HepG2 (cell line): ENCODE measurements around the gene CPSF6. TPM values are rescaled to one million over a fixed set of nuclear protein-coding genes. Genes with fewer than 3 reads are reported as not detected.

Experiments used
- AGO1 ChIP-seq: fragments of 200-400 bp; formaldehyde crosslinking; IDR thresholded peaks from 2 replicates; pipeline ENCODE4 v1.6.1; 2017; ENCODE audit warnings: mild to moderate bottlenecking, low read depth, low read length, moderate library complexity; ENCODE audit not compliant: poor library complexity, severe bottlenecking
- BORCS8-MEF2B ChIP-seq: sonication (generic); formaldehyde crosslinking; IDR thresholded peaks from 2 replicates; pipeline ENCODE4 v1.8.0; 2022; ENCODE audit warnings: mild to moderate bottlenecking, missing genetic modification reagents
- CBFB ChIP-seq: sonication (generic); formaldehyde crosslinking; IDR thresholded peaks from 2 replicates; pipeline ENCODE4 v1.4.0; 2020; ENCODE audit warnings: missing genetic modification reagents
- CEBPB ChIP-seq: IDR thresholded peaks from 2 replicates; pipeline ENCODE4 v1.6.1; 2011; ENCODE audit warnings: low read depth, low read length, improper control_type of control experiment, borderline replicate concordance
- HNF4A ChIP-seq: sonication (generic); formaldehyde crosslinking; IDR thresholded peaks from 2 replicates; pipeline ENCODE4 v1.4.0; 2020; ENCODE audit warnings: missing genetic modification reagents
- HNRNPL ChIP-seq: fragments of 200-400 bp; formaldehyde crosslinking; IDR thresholded peaks from 2 replicates; pipeline ENCODE4 v1.6.1; 2017; ENCODE audit warnings: mild to moderate bottlenecking, low read depth, low read length
- HNRNPUL1 ChIP-seq: fragments of 200-400 bp; formaldehyde crosslinking; IDR thresholded peaks from 2 replicates; pipeline ENCODE4 v1.6.1; 2017; ENCODE audit warnings: low read depth, mild to moderate bottlenecking, low read length, moderate library complexity
- MAFF ChIP-seq: IDR thresholded peaks from 2 replicates; pipeline ENCODE4 v1.6.1; 2011; ENCODE audit warnings: low read depth, low read length, improper control_type of control experiment
- MTF2 ChIP-seq: sonication (generic); formaldehyde crosslinking; IDR thresholded peaks from 2 replicates; pipeline ENCODE4 v1.5.0; 2020; ENCODE audit warnings: missing genetic modification reagents, borderline replicate concordance
- POLR2AphosphoS5 ChIP-seq: IDR thresholded peaks from 2 replicates; pipeline ENCODE4 v1.6.1; 2012; ENCODE audit warnings: low read depth, low read length
- SUZ12 ChIP-seq: fragments of 150-350 bp; IDR thresholded peaks from 2 replicates; pipeline ENCODE4 v1.6.1; 2014; ENCODE audit warnings: low read depth, low read length
- TSC22D2 ChIP-seq: sonication (generic); formaldehyde crosslinking; IDR thresholded peaks from 2 replicates; pipeline ENCODE4 v1.5.1; 2020; ENCODE audit warnings: missing genetic modification reagents, mild to moderate bottlenecking, borderline replicate concordance
- ZBED4 ChIP-seq: sonication (generic); formaldehyde crosslinking; IDR thresholded peaks from 2 replicates; pipeline ENCODE4 v1.4.0; 2020; ENCODE audit warnings: missing genetic modification reagents, borderline replicate concordance
- ZC3H4 ChIP-seq: sonication (generic); formaldehyde crosslinking; IDR thresholded peaks from 2 replicates; pipeline ENCODE4 v1.4.0; 2020; ENCODE audit warnings: missing genetic modification reagents, borderline replicate concordance
- ZNF143 ChIP-seq: sonication (generic); formaldehyde crosslinking; IDR thresholded peaks from 2 replicates; pipeline ENCODE4 v1.4.0; 2020; ENCODE audit warnings: missing genetic modification reagents
- ZNF20 ChIP-seq: sonication (generic); formaldehyde crosslinking; IDR thresholded peaks from 2 replicates; pipeline ENCODE4 v1.4.0; 2020; ENCODE audit warnings: mild to moderate bottlenecking, moderate library complexity, missing genetic modification reagents
- ZNF607 ChIP-seq: sonication (generic); formaldehyde crosslinking; IDR thresholded peaks from 2 replicates; pipeline ENCODE4 v1.5.1; 2020; ENCODE audit warnings: missing genetic modification reagents, mild to moderate bottlenecking, borderline replicate concordance
- ZNF761 ChIP-seq: sonication (generic); formaldehyde crosslinking; conservative IDR thresholded peaks from 2 replicates; pipeline ENCODE4 v1.4.0; 2020; ENCODE audit warnings: mild to moderate bottlenecking, missing genetic modification reagents
- ZSCAN9 ChIP-seq: IDR thresholded peaks from 2 replicates; pipeline ENCODE4 v1.6.1; 2016; ENCODE audit warnings: borderline replicate concordance
- polyA plus RNA-seq, 8 experiments: library from polyadenylated mRNA; depleted of rRNA in 3 of 8; stranded (reverse) in 7 of 8; unstranded in 1 of 8; fragments of >200 nt; fragmentation: Illumina TruSeq in 4 of 8; extraction: Trizol in 4 of 8; gene quantifications; 2 replicates each; pipeline versions ENCODE4 v1.2.1 to v1.2.3, GENCODE V29; 2011 to 2016; ENCODE audit warnings: low read depth in 4 of 8, missing spikeins in 1 of 8, mixed read lengths in 1 of 8; ENCODE audit not compliant: insufficient read depth in 1 of 8
- total RNA-seq, 5 experiments: library from RNA; depleted of rRNA; stranded (reverse); fragments of >200 nt; fragmentation: Illumina TruSeq; extraction: Trizol; gene quantifications; 2 replicates each; pipeline ENCODE4 v1.2.3, GENCODE V29; 2016; ENCODE audit warnings: low read depth in 1 of 5
- TF ChIP-seq, protein P1 (sequence below): sonication (generic); formaldehyde crosslinking; IDR thresholded peaks from 2 replicates; pipeline ENCODE4 v1.8.1; 2023; ENCODE audit warnings: missing genetic modification reagents, mild to moderate bottlenecking, borderline replicate concordance
- TF ChIP-seq, protein P2 (sequence below): sonication (generic); formaldehyde crosslinking; conservative IDR thresholded peaks from 2 replicates; pipeline ENCODE4 v1.4.0; 2020; ENCODE audit warnings: missing genetic modification reagents
- TF ChIP-seq, protein P3 (sequence below): sonication (generic); formaldehyde crosslinking; IDR thresholded peaks from 2 replicates; pipeline ENCODE4; 2020; ENCODE audit warnings: missing genetic modification reagents, mild to moderate bottlenecking, borderline replicate concordance

Gene CPSF6
- total and polyA plus RNA-seq, 2 of the 13 experiments (the other 11 are each of a cell fraction or from before 2014, with no cell fraction given): 41.8 to 71.0 TPM

DNA sequence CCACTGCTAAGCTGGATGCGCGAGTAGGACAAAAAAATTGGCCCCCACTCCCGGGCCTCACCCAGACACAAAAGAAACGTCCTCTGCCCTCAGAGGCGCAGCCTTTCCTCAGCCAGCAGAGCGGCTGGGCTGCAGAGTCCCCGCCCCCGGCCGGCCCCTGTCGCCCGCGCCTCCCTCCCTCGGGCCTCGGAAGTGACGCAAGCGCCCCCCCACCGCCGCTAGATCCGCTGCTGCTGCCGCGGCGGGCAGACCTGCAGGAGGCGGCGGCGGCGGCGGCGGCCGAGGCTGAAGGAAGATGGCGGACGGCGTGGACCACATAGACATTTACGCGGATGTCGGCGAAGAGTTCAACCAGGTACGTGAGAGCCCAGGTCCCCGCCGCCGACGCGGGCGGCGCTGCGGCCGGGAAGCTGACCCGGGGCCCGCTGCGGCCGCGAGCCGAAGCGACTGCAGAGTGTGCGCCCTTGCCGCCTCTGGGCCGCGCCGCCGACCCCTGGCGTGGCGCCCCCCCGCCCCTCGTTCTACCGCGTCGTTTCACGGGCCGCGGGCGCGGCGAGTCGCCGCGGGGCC lies at the start of gene CPSF6 (continued):
- TF ChIP-seq CBFB: no peak
- no peak for TF ChIP-seq HNF4A (CRISPR knock-in tag)
- TF ChIP-seq MAFF: no peak
- no peak for TF ChIP-seq MTF2 (CRISPR knock-in tag)
- TF ChIP-seq POLR2AphosphoS5: peak; percentile 81
- peak; percentile 62; the same call in 1 of the 2 replicates for TF ChIP-seq BORCS8-MEF2B (CRISPR knock-in tag)
- no peak for TF ChIP-seq TSC22D2 (CRISPR knock-in tag)
- TF ChIP-seq, protein P1, sequence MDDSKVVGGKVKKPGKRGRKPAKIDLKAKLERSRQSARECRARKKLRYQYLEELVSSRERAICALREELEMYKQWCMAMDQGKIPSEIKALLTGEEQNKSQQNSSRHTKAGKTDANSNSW (CRISPR knock-in tag): no peak
- TF ChIP-seq ZNF143: no peak
- TF ChIP-seq, protein P2, sequence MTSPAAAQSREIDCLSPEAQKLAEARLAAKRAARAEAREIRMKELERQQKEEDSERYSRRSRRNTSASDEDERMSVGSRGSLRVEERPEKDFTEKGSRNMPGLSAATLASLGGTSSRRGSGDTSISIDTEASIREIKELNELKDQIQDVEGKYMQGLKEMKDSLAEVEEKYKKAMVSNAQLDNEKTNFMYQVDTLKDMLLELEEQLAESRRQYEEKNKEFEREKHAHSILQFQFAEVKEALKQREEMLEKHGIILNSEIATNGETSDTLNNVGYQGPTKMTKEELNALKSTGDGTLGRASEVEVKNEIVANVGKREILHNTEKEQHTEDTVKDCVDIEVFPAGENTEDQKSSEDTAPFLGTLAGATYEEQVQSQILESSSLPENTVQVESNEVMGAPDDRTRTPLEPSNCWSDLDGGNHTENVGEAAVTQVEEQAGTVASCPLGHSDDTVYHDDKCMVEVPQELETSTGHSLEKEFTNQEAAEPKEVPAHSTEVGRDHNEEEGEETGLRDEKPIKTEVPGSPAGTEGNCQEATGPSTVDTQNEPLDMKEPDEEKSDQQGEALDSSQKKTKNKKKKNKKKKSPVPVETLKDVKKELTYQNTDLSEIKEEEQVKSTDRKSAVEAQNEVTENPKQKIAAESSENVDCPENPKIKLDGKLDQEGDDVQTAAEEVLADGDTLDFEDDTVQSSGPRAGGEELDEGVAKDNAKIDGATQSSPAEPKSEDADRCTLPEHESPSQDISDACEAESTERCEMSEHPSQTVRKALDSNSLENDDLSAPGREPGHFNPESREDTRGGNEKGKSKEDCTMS (CRISPR knock-in tag): no peak
- no peak for TF ChIP-seq ZC3H4 (CRISPR knock-in tag)
- peak; percentile 57; the same call in 1 of the 2 replicates for TF ChIP-seq ZNF607 (CRISPR knock-in tag)
- TF ChIP-seq SUZ12: no peak
- TF ChIP-seq ZBED4 (CRISPR knock-in tag): no peak
- TF ChIP-seq HNRNPL: no peak
- TF ChIP-seq ZNF761 (CRISPR knock-in tag): no peak
- no peak for TF ChIP-seq HNRNPUL1
- no peak for TF ChIP-seq ZNF20 (CRISPR knock-in tag)
- TF ChIP-seq CEBPB: peak; percentile 80; the same call in 1 of the 2 replicates
- no peak for TF ChIP-seq AGO1
- no peak for TF ChIP-seq ZSCAN9 (CRISPR knock-in tag)
- TF ChIP-seq, protein P3, sequence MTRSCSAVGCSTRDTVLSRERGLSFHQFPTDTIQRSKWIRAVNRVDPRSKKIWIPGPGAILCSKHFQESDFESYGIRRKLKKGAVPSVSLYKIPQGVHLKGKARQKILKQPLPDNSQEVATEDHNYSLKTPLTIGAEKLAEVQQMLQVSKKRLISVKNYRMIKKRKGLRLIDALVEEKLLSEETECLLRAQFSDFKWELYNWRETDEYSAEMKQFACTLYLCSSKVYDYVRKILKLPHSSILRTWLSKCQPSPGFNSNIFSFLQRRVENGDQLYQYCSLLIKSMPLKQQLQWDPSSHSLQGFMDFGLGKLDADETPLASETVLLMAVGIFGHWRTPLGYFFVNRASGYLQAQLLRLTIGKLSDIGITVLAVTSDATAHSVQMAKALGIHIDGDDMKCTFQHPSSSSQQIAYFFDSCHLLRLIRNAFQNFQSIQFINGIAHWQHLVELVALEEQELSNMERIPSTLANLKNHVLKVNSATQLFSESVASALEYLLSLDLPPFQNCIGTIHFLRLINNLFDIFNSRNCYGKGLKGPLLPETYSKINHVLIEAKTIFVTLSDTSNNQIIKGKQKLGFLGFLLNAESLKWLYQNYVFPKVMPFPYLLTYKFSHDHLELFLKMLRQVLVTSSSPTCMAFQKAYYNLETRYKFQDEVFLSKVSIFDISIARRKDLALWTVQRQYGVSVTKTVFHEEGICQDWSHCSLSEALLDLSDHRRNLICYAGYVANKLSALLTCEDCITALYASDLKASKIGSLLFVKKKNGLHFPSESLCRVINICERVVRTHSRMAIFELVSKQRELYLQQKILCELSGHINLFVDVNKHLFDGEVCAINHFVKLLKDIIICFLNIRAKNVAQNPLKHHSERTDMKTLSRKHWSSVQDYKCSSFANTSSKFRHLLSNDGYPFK (CRISPR knock-in tag): no peak
